Parathyroid adenoma (tissue), 2 donors: ENCODE data around the gene LAPTM5.

ENCODE experiments used
- H2AFZ ChIP-seq: fragments of 300-600 bp; sonication (generic); one replicate; pipeline ENCODE4 v1.7.0; 2017; ENCODE audit warnings: antibody characterized with exemption, mild to moderate bottlenecking
- H3K27ac ChIP-seq: fragments of 300-600 bp; sonication (generic); one replicate; pipeline ENCODE4 v1.7.0; 2017
- H3K27me3 ChIP-seq: fragments of 300-600 bp; sonication (generic); one replicate; pipeline ENCODE4 v1.7.0; 2017; ENCODE audit warnings: low read length; ENCODE audit not compliant: control insufficient read depth, insufficient read depth
- H3K36me3 ChIP-seq: fragments of 300-600 bp; sonication (generic); one replicate; pipeline ENCODE4 v1.7.0; 2017; ENCODE audit warnings: low read length; ENCODE audit not compliant: control insufficient read depth, insufficient read depth
- H3K4me1 ChIP-seq: fragments of 300-600 bp; sonication (generic); one replicate; pipeline ENCODE4 v1.7.0; 2017; ENCODE audit warnings: control low read depth
- H3K4me2 ChIP-seq: fragments of 300-600 bp; sonication (generic); one replicate; pipeline ENCODE4 v1.7.0; 2017; ENCODE audit warnings: low read length
- H3K4me3 ChIP-seq: fragments of 300-600 bp; sonication (generic); one replicate; pipeline ENCODE4 v1.7.0; 2017; ENCODE audit warnings: low read depth, low read length
- H3K79me2 ChIP-seq: fragments of 300-600 bp; sonication (generic); one replicate; pipeline ENCODE4 v1.7.0; 2017; ENCODE audit warnings: control low read depth
- H3K9ac ChIP-seq: fragments of 300-600 bp; sonication (generic); one replicate; pipeline ENCODE4 v1.7.0; 2017; ENCODE audit warnings: mild to moderate bottlenecking
- H3K9me3 ChIP-seq: fragments of 300-600 bp; sonication (generic); one replicate; pipeline ENCODE4 v1.7.0; 2017; ENCODE audit warnings: low read length; ENCODE audit not compliant: control insufficient read depth
- CTCF ChIP-seq: fragments of 300-600 bp; sonication (generic); IDR thresholded peaks from one replicate; pipeline ENCODE4 v1.7.0; 2017; ENCODE audit warnings: antibody characterized with exemption, mild to moderate bottlenecking
- donor health status: primary hyperparathyroidism.

The LAPTM5 gene

GRCh38 chr1:30710407-30710806 is 47.2 kb downstream of the LAPTM5 start:
- no peak for TF ChIP-seq CTCF
- Histone ChIP-seq H3K4me1 (no peaks in the 10 kb centered on the region), H3K36me3 (no peaks in the 10 kb centered on the region), H3K4me2 (no peak overlapping the region), H2AFZ (no peak overlapping the region), H3K79me2 (no peaks in the 10 kb centered on the region), H3K27me3 (no peaks in the 10 kb centered on the region), H3K27ac (no peak overlapping the region), H3K9me3 (no peaks in the 10 kb centered on the region), H3K4me3 (no peak overlapping the region), H3K9ac (no peak overlapping the region)

DNA sequence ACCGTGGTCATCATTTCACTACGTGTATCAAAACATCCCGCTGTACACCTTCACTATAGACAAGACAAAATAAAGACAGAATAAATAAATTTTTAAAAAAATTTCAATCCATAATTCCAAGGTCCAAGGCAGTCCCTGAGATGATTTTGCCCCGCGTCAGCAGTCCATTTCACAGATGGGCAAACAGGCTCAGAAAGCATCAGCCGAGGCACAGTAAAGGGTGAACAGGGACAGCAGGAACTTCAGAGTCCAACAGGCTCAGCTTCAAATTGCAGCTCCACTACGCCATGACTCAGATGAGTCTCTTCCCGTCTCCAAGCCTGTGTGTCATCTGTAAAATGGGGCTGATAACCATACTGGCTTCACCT is 49.2 kb downstream of the LAPTM5 start:
- Histone ChIP-seq H3K27me3 (no peaks in the 10 kb centered on the region), H3K36me3 (no peaks in the 10 kb centered on the region), H3K27ac (no peak overlapping the region), H3K4me1 (no peaks in the 10 kb centered on the region), H2AFZ (no peak overlapping the region), H3K9ac (no peak overlapping the region), H3K9me3 (no peaks in the 10 kb centered on the region), H3K79me2 (no peaks in the 10 kb centered on the region), H3K4me3 (no peak overlapping the region), H3K4me2 (no peak overlapping the region)
- TF ChIP-seq CTCF, result no peak

GRCh38 chr1:30707412-30708360 is 49.9 kb downstream of the LAPTM5 start:
- peak; percentile 53 for TF ChIP-seq CTCF
- no peak overlapping the region for H3K27ac ChIP-seq

DNA sequence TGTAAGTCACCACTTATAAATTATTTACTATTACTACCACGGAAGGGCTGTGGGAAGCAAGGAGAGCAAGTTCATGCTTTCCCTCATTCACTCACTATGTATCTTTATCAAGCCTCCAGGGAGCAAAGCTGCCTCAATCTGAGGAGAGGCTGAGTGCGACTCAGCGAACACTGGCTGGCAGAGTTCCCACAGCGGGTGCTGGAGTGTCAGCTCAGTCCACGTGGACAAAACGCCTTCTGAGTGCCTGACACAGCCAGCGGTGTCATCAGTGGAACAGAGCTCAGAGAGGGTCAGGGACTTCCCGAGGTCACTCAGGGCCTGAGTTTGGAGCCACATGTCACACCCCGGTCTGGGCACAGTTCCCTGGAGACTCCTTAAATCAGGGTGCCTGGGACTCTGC is 51.0 kb downstream of the LAPTM5 start:
- TF ChIP-seq CTCF, result no peak
- Histone ChIP-seq H3K4me2 (no peak overlapping the region), H3K9ac (no peak overlapping the region)

More at GRCh38 chr1:30707412-30708360, 49.9 kb downstream of the LAPTM5 start:
- H3K36me3 ChIP-seq, result no peaks in the 10 kb centered on the region
- H3K9ac ChIP-seq, result no peak overlapping the region
- H3K4me2 ChIP-seq, result no peak overlapping the region
- H2AFZ ChIP-seq, result no peak overlapping the region
- no peaks in the 10 kb centered on the region for H3K4me1 ChIP-seq
- no peaks in the 10 kb centered on the region for H3K27me3 ChIP-seq
- H3K79me2 ChIP-seq, result no peaks in the 10 kb centered on the region
- no peaks in the 10 kb centered on the region for H3K9me3 ChIP-seq
- H3K4me3 ChIP-seq, result no peak overlapping the region

DNA sequence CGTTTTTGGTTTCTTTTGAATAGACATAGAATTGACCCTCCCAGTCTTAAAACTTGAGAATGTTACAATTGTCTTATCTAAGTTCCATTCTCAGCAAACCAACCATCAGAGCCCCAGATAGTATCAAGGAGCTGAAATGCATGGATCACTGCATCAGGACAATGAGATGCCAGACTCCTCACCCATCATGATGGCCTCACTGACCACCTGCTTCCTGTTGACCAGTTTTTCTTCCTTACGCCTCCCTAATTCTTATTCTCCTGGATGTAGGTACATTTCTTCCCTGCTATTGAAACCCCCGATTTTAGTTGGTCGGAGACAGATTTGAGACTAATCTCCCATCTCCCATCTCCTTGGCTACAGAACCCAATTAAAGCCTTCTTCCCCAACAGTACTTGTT is 51.9 kb downstream of the LAPTM5 start:
- TF ChIP-seq CTCF, result no peak
- no peak overlapping the region for H3K27ac ChIP-seq

More for the DNA sequence above, 51.0 kb downstream of the LAPTM5 start:
- Histone ChIP-seq H3K4me1 (no peaks in the 10 kb centered on the region), H3K36me3 (no peaks in the 10 kb centered on the region), H3K27ac (no peak overlapping the region), H2AFZ (no peak overlapping the region), H3K79me2 (no peaks in the 10 kb centered on the region), H3K4me3 (no peak overlapping the region), H3K9me3 (no peaks in the 10 kb centered on the region), H3K27me3 (no peaks in the 10 kb centered on the region)

More for the DNA sequence above, 51.9 kb downstream of the LAPTM5 start:
- H3K4me2 ChIP-seq, result peak overlapping the region; percentile 1
- no peaks in the 10 kb centered on the region for H3K9me3 ChIP-seq
- H2AFZ ChIP-seq, result no peak overlapping the region
- H3K4me1 ChIP-seq, result no peaks in the 10 kb centered on the region
- no peaks in the 10 kb centered on the region for H3K36me3 ChIP-seq
- H3K9ac ChIP-seq, result no peak overlapping the region
- H3K27me3 ChIP-seq, result no peaks in the 10 kb centered on the region
- no peak overlapping the region for H3K4me3 ChIP-seq
- H3K79me2 ChIP-seq, result no peaks in the 10 kb centered on the region
